K562 (cell line): ENCODE results near the gene AGXT. TPM values are rescaled to one million over a fixed set of nuclear protein-coding genes. Genes with fewer than 3 reads are reported as not detected.

Source experiments
- ATAC-seq: fragments of 200-7000 bp; cut with Tn5 transposase; 3 replicates; pipeline ENCODE4 v1.9.1; 2020; ENCODE audit warnings: moderate library complexity
- BruUV-seq: library from RNA; stranded (reverse); fragments of 400-500 nt; replicated peaks from 2 replicates; lab custom pipeline; 2021; lab: Mats Ljungman, UMichigan
- CTCF ChIA-PET: fragments of 300-600 bp; formaldehyde crosslinking; extraction: SDS; loops from one replicate; lab custom pipeline; 2021; ENCODE audit warnings: low intra/inter-chr PET ratio; lab: Yijun Ruan, JAX
- POLR2A ChIA-PET: fragments of 300-600, 350-650 bp; sonication (Branson Sonifier 250); formaldehyde crosslinking; extraction: SDS; loops from one replicate; lab custom pipeline; 2021; ENCODE audit warnings: antibody characterized with exemption, inconsistent platforms; lab: Yijun Ruan, JAX
- DNase-seq, 4 experiments: peaks; one replicate each; pipeline versions ENCODE4 v3.0.0 to v3.0.0-alpha.2; 2011 to 2018; ENCODE audit warnings: low spot score in 3 of 4, mixed read lengths in 3 of 4; ENCODE audit errors: extremely low read depth in 1 of 4
- FAIRE-seq: peaks from 2 replicates; lab custom pipeline; 2011; peaks lifted over from hg19 to GRCh38; lab: Jason Lieb, UNC
- H2AFZ ChIP-seq: 2 replicates; pipeline ENCODE4 v1.6.0; 2011; ENCODE audit warnings: low read depth, low read length, control low read depth, inconsistent platforms
- H3K27ac ChIP-seq: fragments of 200-600 bp; 3 replicates; pipeline ENCODE4 v1.8.0; 2011; ENCODE audit warnings: low read depth, mild to moderate bottlenecking, control low read depth, inconsistent platforms, low read length, moderate library complexity, mixed read lengths; ENCODE audit errors: extremely low read depth
- H3K27me3 ChIP-seq, 2 experiments: fragments of 300-600 bp in 1 of 2; 2 replicates in 1 of 2; 3 replicates in 1 of 2; pipeline versions ENCODE4 v1.6.0 to v1.8.0; 2011; ENCODE audit warnings: inconsistent platforms in 2 of 2, low read length in 2 of 2, mild to moderate bottlenecking in 1 of 2, mixed read lengths in 1 of 2, moderate library complexity in 1 of 2; ENCODE audit not compliant: control insufficient read depth in 2 of 2, insufficient read depth in 2 of 2
- H3K36me3 ChIP-seq: fragments of 300-600 bp; 3 replicates; pipeline ENCODE4 v1.8.0; 2011; ENCODE audit warnings: mild to moderate bottlenecking, low read length, inconsistent platforms; ENCODE audit not compliant: control insufficient read depth, insufficient read depth
- H3K4me1 ChIP-seq, 2 experiments: fragments of 200-600 bp in 1 of 2; replicated peaks in 1 of 2; 2 replicates in 1 of 2; 3 replicates in 1 of 2; pipeline versions ENCODE4 v1.5.1 to v1.8.0; 2011; ENCODE audit warnings: inconsistent platforms in 2 of 2, low read length in 2 of 2, mild to moderate bottlenecking in 1 of 2, mixed read lengths in 1 of 2, moderate library complexity in 1 of 2; ENCODE audit not compliant: control insufficient read depth in 2 of 2, insufficient read depth in 2 of 2
- H3K4me2 ChIP-seq: 2 replicates; pipeline ENCODE4 v1.6.1; 2011; ENCODE audit warnings: low read length, control low read depth, inconsistent platforms, mixed read lengths; ENCODE audit not compliant: insufficient read depth
- H3K4me3 ChIP-seq: fragments of 200-600 bp; sonication (generic), shearing (Covaris generic); 2 replicates; pipeline ENCODE4 v1.5.1; 2016; ENCODE audit warnings: control low read depth, inconsistent platforms
- H3K79me2 ChIP-seq: fragments of 200-600 bp; 3 replicates; pipeline ENCODE4 v1.8.0; 2011; ENCODE audit warnings: low read length, inconsistent platforms; ENCODE audit not compliant: control insufficient read depth, insufficient read depth
- H3K9ac ChIP-seq, 2 experiments: 2 replicates each; pipeline versions ENCODE4 v1.6.0 to v1.6.1; 2011; ENCODE audit warnings: low read depth in 2 of 2, low read length in 2 of 2, control low read depth in 1 of 2, inconsistent platforms in 1 of 2, mild to moderate bottlenecking in 1 of 2, mixed read lengths in 1 of 2; ENCODE audit not compliant: insufficient read depth in 1 of 2
- H3K9me1 ChIP-seq: one replicate; pipeline ENCODE4 v1.6.0; 2011; ENCODE audit warnings: inconsistent platforms, mild to moderate bottlenecking, low read length, moderate library complexity; ENCODE audit not compliant: control insufficient read depth, insufficient read depth
- H3K9me3 ChIP-seq: replicated peaks from 2 replicates; pipeline ENCODE4 v1.5.1; 2011; ENCODE audit warnings: low read depth, low read length, inconsistent platforms; ENCODE audit not compliant: control insufficient read depth, insufficient read depth
- H4K20me1 ChIP-seq: replicated peaks from 2 replicates; pipeline ENCODE4 v1.6.1; 2011; ENCODE audit warnings: low read length, inconsistent platforms, mixed read lengths; ENCODE audit not compliant: control insufficient read depth, insufficient read depth
- ETV6 ChIP-seq, 3 experiments: fragments of 150-350 bp in 1 of 3; sonication (generic) in 1 of 3; formaldehyde crosslinking in 1 of 3; IDR thresholded peaks; 2 replicates each; pipeline versions ENCODE4 v1.6.1 to v1.8.0; 2014 to 2022; ENCODE audit warnings: borderline replicate concordance in 2 of 3, low read depth in 2 of 3, antibody characterized with exemption in 1 of 3, low read length in 1 of 3, mild to moderate bottlenecking in 1 of 3, missing genetic modification reagents in 1 of 3
- FOXJ3 ChIP-seq: sonication (generic); formaldehyde crosslinking; IDR thresholded peaks from 2 replicates; pipeline ENCODE4 v1.4.0; 2020; ENCODE audit warnings: mild to moderate bottlenecking, missing genetic modification reagents
- TAF7 ChIP-seq: fragments of 450-650 bp; IDR thresholded peaks from 2 replicates; pipeline ENCODE4 v1.6.1; 2016; ENCODE audit warnings: missing genetic modification characterization, missing compliant biosample characterization
- ZBTB26 ChIP-seq: fragments of 450-650 bp; formaldehyde crosslinking; IDR thresholded peaks from 2 replicates; pipeline ENCODE4 v1.4.0; 2022; ENCODE audit warnings: missing genetic modification characterization
- ZNF444 ChIP-seq: fragments of 250-450 bp; sonication (Bioruptor Pico); IDR thresholded peaks from 2 replicates; pipeline ENCODE4 v1.4.0; 2020; ENCODE audit warnings: mild to moderate bottlenecking, moderate library complexity
- WGBS: fragments of 100-300 bp; shearing (Covaris generic); methylation state at CpG from one replicate; pipeline ENCODE4 v1.1.6; 2016; ENCODE audit warnings: low coverage, mixed read lengths; ENCODE audit not compliant: insufficient coverage; ENCODE audit errors: missing lambda C conversion rate; 5-methylcytosine and 5-hydroxymethylcytosine counted together
- in situ Hi-C: fragments of 300-500 bp; cut with MboI; formaldehyde crosslinking; loops from 4 replicates; pipeline ENCODE4 v1.15.0; 2018; ENCODE audit warnings: inconsistent platforms, mixed read lengths
- intact Hi-C: fragments of 100-400 bp; cut with micrococcal nuclease; formaldehyde crosslinking; loops from 2 replicates; pipeline ENCODE4 v1.14.2; 2022
- polyA plus RNA-seq, 8 experiments: library from polyadenylated mRNA; depleted of rRNA in 4 of 8; stranded (reverse) in 5 of 8; unstranded in 3 of 8; fragments of >200 nt; fragmentation: Nextera tagmentation in 2 of 8; fragmentation: Illumina TruSeq in 1 of 8; extraction: Ambion mirVana in 2 of 8; extraction: Trizol in 1 of 8; gene quantifications; 2 replicates each; pipeline versions ENCODE4 v1.2.1 to v1.2.3, GENCODE V29; 2011 to 2014; ENCODE audit warnings: inconsistent platforms in 1 of 8, missing spikeins in 1 of 8
- total RNA-seq, 7 experiments: library from RNA; depleted of rRNA in 6 of 7; stranded (reverse); fragments of >200 nt in 6 of 7; fragmentation: Illumina TruSeq in 2 of 7; extraction: Trizol in 2 of 7; gene quantifications; 2 replicates each; pipeline versions ENCODE4 v1.2.1 to v1.2.3, GENCODE V29; 2011 to 2021; ENCODE audit warnings: low replicate concordance in 1 of 7
- TF ChIP-seq, protein P1 (sequence below): fragments of 250-450 bp; sonication (Bioruptor Pico); IDR thresholded peaks from 2 replicates; pipeline ENCODE4 v1.8.0; 2021; ENCODE audit warnings: borderline replicate concordance, mild to moderate bottlenecking, moderate library complexity; ENCODE audit not compliant: poor library complexity, severe bottlenecking

Gene AGXT
- total and polyA plus RNA-seq, 9 of the 15 experiments (the other 6 are each of a cell fraction or from before 2014, with no cell fraction given): 0.18 TPM; not detected in 8

DNA sequence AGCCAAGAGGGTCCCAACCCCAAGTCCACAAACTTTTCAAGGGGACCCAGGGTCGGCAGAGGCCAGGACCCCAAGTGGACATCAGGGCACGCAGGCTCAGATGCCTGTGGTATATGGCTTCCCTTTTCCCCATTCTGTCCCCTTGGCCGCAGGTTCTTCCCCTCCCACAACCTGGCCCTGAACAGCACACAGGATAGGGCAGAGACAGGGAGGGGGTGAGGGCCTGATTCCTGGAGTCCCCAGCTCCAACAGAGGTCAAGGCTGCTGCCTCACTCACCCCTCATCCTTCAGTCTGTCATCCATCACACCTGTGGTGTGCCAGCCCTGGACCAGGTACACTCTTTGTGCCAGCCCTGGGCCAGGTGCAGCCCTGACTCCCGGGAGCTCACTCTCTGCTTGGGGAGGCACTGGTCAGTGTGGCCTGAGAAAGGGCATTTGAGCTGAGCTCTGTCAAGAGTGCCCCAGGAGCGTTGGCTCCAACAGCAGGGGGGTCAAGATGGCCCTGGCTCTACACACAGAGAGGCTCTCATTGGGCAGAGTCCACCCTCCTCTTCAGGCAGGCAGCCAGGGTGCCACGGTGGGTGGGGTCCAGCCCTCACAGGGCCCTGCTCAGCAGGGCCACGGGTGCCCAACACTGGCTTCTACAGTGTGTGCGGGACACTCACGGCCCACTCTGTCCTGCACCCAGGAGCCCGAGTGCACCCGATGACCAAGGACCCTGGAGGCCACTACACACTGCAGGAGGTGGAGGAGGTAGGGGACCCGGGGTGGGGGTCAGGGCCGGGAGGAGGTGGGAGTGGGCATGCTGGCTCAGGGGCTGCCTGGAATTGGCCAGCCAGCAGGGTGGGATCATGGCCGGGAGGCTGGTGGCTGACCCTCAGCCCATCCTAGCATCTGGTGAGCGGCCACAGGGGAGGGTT, 1.6 kb downstream of the AGXT start:
- Histone ChIP-seq H3K9me3 (no peaks in the 10 kb centered on the region), H3K4me3 (no peak overlapping the region), H3K36me3 (no peaks in the 10 kb centered on the region), H3K4me1 (no peaks in the 10 kb centered on the region; a peak in 1 of 5 replicates), H3K79me2 (no peaks in the 10 kb centered on the region), H3K27ac (no peak overlapping the region), H3K9ac (no peak overlapping the region), H3K4me2 (no peak overlapping the region), H2AFZ (no peak overlapping the region), H3K27me3 (peaks cover 3 to 34% of the 10 kb centered on the region in 2 experiments; a peak in 3 of 5 replicates), H4K20me1 (no peaks in the 10 kb centered on the region), H3K9me1 (no peaks in the 10 kb centered on the region)
- ATAC-seq (no peak), DNase-seq (no peak), FAIRE-seq (no peak)
- in situ Hi-C loops (no loop called here), intact Hi-C loops (no loop called here)
- ChIA-PET POLR2A (interaction anchor here (1.1 kb wide), 1 partner anchor 21 kb away, joined by 3 read pairs; no protein-coding TSS in a partner anchor), CTCF (no interaction called here)
- 3% methylated on average over 9 of the region's 15 CpGs for WGBS
- TF ChIP-seq FOXJ3 (CRISPR knock-in tag) (no peak), ZNF444 (CRISPR knock-in tag) (no peak), TAF7 (tag) (no peak), ETV6 (IDR thresholded peaks at IDR 0.05; ENCODE audit: borderline replicate concordance in 1 of 2, low read depth in 2 of 2, low read length in 1 of 2) (no peak), ETV6 (CRISPR knock-in tag; IDR thresholded peaks at IDR 0.05; ENCODE audit: borderline replicate concordance) (no peak), ZBTB26 (CRISPR knock-in tag) (no peak)
- TF ChIP-seq, protein P1, sequence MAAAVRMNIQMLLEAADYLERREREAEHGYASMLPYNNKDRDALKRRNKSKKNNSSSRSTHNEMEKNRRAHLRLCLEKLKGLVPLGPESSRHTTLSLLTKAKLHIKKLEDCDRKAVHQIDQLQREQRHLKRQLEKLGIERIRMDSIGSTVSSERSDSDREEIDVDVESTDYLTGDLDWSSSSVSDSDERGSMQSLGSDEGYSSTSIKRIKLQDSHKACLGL (CRISPR knock-in tag): no peak
- BruUV-seq: no TSS peak
